K562 (cell line): Measurements from ENCODE around the gene RUVBL1. TPM values are rescaled to one million over a fixed set of nuclear protein-coding genes. Genes with fewer than 3 reads are reported as not detected.

Source experiments
- ARID2 ChIP-seq: fragments of 450-650 bp; IDR thresholded peaks from 2 replicates; pipeline ENCODE4 v1.6.1; 2017; ENCODE audit warnings: antibody characterized with exemption, mild to moderate bottlenecking
- BRD4 ChIP-seq: fragments of 200-600 bp; sonication (generic); IDR thresholded peaks from 2 replicates; pipeline ENCODE4 v1.6.1; 2017; ENCODE audit warnings: inconsistent platforms
- ELF4 ChIP-seq: fragments of 450-650 bp; formaldehyde crosslinking; IDR thresholded peaks from 2 replicates; pipeline ENCODE4 v1.4.0; 2022; ENCODE audit warnings: missing genetic modification characterization
- EWSR1 ChIP-seq: fragments of 450-650 bp; IDR thresholded peaks from 2 replicates; pipeline ENCODE4 v1.6.1; 2018; ENCODE audit warnings: borderline replicate concordance, mild to moderate bottlenecking, low read depth, moderate library complexity; ENCODE audit not compliant: partially characterized antibody
- IFI16 ChIP-seq: fragments of 250-450 bp; sonication (Bioruptor Pico); IDR thresholded peaks from 2 replicates; pipeline ENCODE4 v2.1.2; 2022; ENCODE audit warnings: mild to moderate bottlenecking, inconsistent platforms
- KLF6 ChIP-seq: fragments of 250-450 bp; sonication (Bioruptor Pico); IDR thresholded peaks from 2 replicates; pipeline ENCODE4 v1.4.0; 2020; ENCODE audit warnings: mild to moderate bottlenecking, moderate library complexity, borderline replicate concordance
- MCM3 ChIP-seq: fragments of 450-650 bp; IDR thresholded peaks from 2 replicates; pipeline ENCODE4 v1.6.1; 2016
- RBM17 ChIP-seq: fragments of 200-400 bp; formaldehyde crosslinking; IDR thresholded peaks from 2 replicates; pipeline ENCODE4 v1.6.1; 2017; ENCODE audit warnings: low read depth, mild to moderate bottlenecking, low read length, borderline replicate concordance
- RBM34 ChIP-seq: fragments of 200-400 bp; formaldehyde crosslinking; IDR thresholded peaks from 2 replicates; pipeline ENCODE4 v1.6.1; 2018; ENCODE audit warnings: low read length, borderline replicate concordance; ENCODE audit not compliant: insufficient read depth
- RFX5 ChIP-seq: IDR thresholded peaks from 2 replicates; pipeline ENCODE4 v1.6.1; 2011; ENCODE audit warnings: low read depth, mild to moderate bottlenecking, improper control_type of control experiment, low read length
- SAP30 ChIP-seq: fragments of 200-600 bp; sonication (generic); IDR thresholded peaks from 2 replicates; pipeline ENCODE4 v1.6.1; 2012; ENCODE audit warnings: borderline replicate concordance, low read depth, mild to moderate bottlenecking, moderate library complexity, low read length, control low read depth, inconsistent platforms; ENCODE audit not compliant: insufficient read depth, poor library complexity, severe bottlenecking
- SRSF1 ChIP-seq: fragments of 200-400 bp; formaldehyde crosslinking; IDR thresholded peaks from 2 replicates; pipeline ENCODE4 v1.6.1; 2017; ENCODE audit warnings: mild to moderate bottlenecking, low read depth, low read length, moderate library complexity
- TAF15 ChIP-seq: fragments of 200-400 bp; formaldehyde crosslinking; IDR thresholded peaks from 2 replicates; pipeline ENCODE4 v1.6.1; 2017; ENCODE audit warnings: mild to moderate bottlenecking, low read depth, low read length, moderate library complexity
- U2AF1 ChIP-seq: fragments of 200-400 bp; formaldehyde crosslinking; optimal IDR thresholded peaks from 2 replicates; pipeline ENCODE3; 2017; ENCODE audit warnings: mild to moderate bottlenecking, low read depth, low read length, moderate library complexity
- ZFX ChIP-seq: sonication (generic); formaldehyde crosslinking; IDR thresholded peaks from 2 replicates; pipeline ENCODE4 v1.8.0; 2022; ENCODE audit warnings: mild to moderate bottlenecking, missing genetic modification reagents, moderate library complexity
- ZKSCAN1 ChIP-seq: fragments of 150-350 bp; IDR thresholded peaks from 2 replicates; pipeline ENCODE4 v1.6.1; 2016; ENCODE audit warnings: low read depth, low read length
- ZNF165 ChIP-seq: fragments of 250-450 bp; sonication (Bioruptor Pico); IDR thresholded peaks from 2 replicates; pipeline ENCODE4 v1.4.0; 2020; ENCODE audit warnings: borderline replicate concordance
- ZNF75A ChIP-seq: fragments of 450-650 bp; formaldehyde crosslinking; IDR thresholded peaks from 2 replicates; pipeline ENCODE4 v1.4.0; 2020; ENCODE audit warnings: mild to moderate bottlenecking
- polyA plus RNA-seq, 8 experiments: library from polyadenylated mRNA; depleted of rRNA in 4 of 8; stranded (reverse) in 5 of 8; unstranded in 3 of 8; fragments of >200 nt; fragmentation: Nextera tagmentation in 2 of 8; fragmentation: Illumina TruSeq in 1 of 8; extraction: Ambion mirVana in 2 of 8; extraction: Trizol in 1 of 8; gene quantifications; 2 replicates each; pipeline versions ENCODE4 v1.2.1 to v1.2.3, GENCODE V29; 2011 to 2014; ENCODE audit warnings: inconsistent platforms in 1 of 8, missing spikeins in 1 of 8
- total RNA-seq, 7 experiments: library from RNA; depleted of rRNA in 6 of 7; stranded (reverse); fragments of >200 nt in 6 of 7; fragmentation: Illumina TruSeq in 2 of 7; extraction: Trizol in 2 of 7; gene quantifications; 2 replicates each; pipeline versions ENCODE4 v1.2.1 to v1.2.3, GENCODE V29; 2011 to 2021; ENCODE audit warnings: low replicate concordance in 1 of 7
- TF ChIP-seq, protein P1 (sequence below): sonication (generic); formaldehyde crosslinking; IDR thresholded peaks from 2 replicates; pipeline ENCODE4 v1.8.0; 2022; ENCODE audit warnings: mild to moderate bottlenecking, missing genetic modification reagents, borderline replicate concordance
- TF ChIP-seq, protein P2 (sequence below): fragments of 150-350 bp; conservative IDR thresholded peaks from 2 replicates; pipeline ENCODE4 v1.6.1; 2014; ENCODE audit warnings: low read length
- TF ChIP-seq, protein P3 (sequence below): fragments of 450-650 bp; formaldehyde crosslinking; IDR thresholded peaks from 2 replicates; pipeline ENCODE4 v1.4.0; 2022; ENCODE audit warnings: mild to moderate bottlenecking, moderate library complexity
- TF ChIP-seq, protein P4 (sequence below): sonication (generic); formaldehyde crosslinking; IDR thresholded peaks from 2 replicates; pipeline ENCODE4 v1.8.0; 2022; ENCODE audit warnings: mild to moderate bottlenecking, missing genetic modification reagents

Gene RUVBL1
- total and polyA plus RNA-seq, 9 of the 15 experiments (the other 6 are each of a cell fraction or from before 2014, with no cell fraction given) = 20.7 to 147 (median 113) TPM

DNA sequence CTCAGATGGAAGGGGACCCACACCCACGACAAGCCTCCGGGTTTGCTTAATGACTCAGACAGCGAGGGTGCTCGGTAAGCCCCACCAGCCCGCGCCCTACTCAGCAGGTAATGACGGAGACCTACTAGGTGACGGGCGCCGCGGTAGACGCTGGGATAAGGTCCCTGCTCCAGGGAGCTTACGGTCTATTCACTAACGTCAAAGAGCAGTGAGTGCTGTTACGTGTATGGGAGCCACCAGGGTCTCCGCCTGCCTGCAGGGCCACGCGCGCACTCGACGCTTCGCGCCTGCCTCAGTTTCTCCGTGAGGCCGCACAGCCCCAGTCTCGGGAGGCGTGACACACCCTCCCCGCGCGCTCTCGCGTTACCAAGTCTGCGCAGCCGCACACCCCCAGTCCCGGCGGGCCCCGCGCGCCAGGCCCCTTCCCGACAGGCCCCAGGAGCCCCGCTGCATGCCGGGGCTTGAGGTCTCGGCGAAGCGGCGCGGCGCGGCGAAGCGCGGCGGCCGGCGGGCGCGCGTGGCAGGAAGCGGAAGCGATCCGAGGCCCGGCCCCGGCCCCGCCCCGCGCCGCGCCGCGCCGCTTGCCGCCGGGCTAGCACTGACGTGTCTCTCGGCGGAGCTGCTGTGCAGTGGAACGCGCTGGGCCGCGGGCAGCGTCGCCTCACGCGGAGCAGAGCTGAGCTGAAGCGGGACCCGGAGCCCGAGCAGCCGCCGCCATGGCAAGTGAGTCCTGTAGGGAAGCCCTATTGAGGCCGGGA is 71.6 kb downstream of the RUVBL1 start, which contains the start of gene SEC61A1 (continued):
- TF ChIP-seq, protein P1, sequence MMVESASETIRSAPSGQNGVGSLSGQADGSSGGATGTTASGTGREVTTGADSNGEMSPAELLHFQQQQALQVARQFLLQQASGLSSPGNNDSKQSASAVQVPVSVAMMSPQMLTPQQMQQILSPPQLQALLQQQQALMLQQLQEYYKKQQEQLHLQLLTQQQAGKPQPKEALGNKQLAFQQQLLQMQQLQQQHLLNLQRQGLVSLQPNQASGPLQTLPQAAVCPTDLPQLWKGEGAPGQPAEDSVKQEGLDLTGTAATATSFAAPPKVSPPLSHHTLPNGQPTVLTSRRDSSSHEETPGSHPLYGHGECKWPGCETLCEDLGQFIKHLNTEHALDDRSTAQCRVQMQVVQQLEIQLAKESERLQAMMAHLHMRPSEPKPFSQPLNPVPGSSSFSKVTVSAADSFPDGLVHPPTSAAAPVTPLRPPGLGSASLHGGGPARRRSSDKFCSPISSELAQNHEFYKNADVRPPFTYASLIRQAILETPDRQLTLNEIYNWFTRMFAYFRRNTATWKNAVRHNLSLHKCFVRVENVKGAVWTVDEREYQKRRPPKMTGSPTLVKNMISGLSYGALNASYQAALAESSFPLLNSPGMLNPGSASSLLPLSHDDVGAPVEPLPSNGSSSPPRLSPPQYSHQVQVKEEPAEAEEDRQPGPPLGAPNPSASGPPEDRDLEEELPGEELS (CRISPR knock-in tag) = no peak
- no peak for TF ChIP-seq IFI16 (CRISPR knock-in tag)
- TF ChIP-seq ZFX (CRISPR knock-in tag) = peak; percentile 83
- TF ChIP-seq RBM17 = no peak
- no peak for TF ChIP-seq ZNF75A (CRISPR knock-in tag)
- TF ChIP-seq, protein P2, sequence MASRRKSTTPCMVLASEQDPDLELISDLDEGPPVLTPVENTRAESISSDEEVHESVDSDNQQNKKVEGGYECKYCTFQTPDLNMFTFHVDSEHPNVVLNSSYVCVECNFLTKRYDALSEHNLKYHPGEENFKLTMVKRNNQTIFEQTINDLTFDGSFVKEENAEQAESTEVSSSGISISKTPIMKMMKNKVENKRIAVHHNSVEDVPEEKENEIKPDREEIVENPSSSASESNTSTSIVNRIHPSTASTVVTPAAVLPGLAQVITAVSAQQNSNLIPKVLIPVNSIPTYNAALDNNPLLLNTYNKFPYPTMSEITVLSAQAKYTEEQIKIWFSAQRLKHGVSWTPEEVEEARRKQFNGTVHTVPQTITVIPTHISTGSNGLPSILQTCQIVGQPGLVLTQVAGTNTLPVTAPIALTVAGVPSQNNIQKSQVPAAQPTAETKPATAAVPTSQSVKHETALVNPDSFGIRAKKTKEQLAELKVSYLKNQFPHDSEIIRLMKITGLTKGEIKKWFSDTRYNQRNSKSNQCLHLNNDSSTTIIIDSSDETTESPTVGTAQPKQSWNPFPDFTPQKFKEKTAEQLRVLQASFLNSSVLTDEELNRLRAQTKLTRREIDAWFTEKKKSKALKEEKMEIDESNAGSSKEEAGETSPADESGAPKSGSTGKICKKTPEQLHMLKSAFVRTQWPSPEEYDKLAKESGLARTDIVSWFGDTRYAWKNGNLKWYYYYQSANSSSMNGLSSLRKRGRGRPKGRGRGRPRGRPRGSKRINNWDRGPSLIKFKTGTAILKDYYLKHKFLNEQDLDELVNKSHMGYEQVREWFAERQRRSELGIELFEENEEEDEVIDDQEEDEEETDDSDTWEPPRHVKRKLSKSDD = no peak
- no peak for TF ChIP-seq MCM3
- no peak for TF ChIP-seq KLF6 (CRISPR knock-in tag)
- TF ChIP-seq SAP30 = peak; percentile 28
- no peak for TF ChIP-seq SRSF1
- TF ChIP-seq TAF15 = no peak
- TF ChIP-seq ELF4 (CRISPR knock-in tag) = no peak
- no peak for TF ChIP-seq EWSR1
- TF ChIP-seq RBM34 = no peak
- no peak for TF ChIP-seq U2AF1
- no peak for TF ChIP-seq BRD4
- TF ChIP-seq, protein P3, sequence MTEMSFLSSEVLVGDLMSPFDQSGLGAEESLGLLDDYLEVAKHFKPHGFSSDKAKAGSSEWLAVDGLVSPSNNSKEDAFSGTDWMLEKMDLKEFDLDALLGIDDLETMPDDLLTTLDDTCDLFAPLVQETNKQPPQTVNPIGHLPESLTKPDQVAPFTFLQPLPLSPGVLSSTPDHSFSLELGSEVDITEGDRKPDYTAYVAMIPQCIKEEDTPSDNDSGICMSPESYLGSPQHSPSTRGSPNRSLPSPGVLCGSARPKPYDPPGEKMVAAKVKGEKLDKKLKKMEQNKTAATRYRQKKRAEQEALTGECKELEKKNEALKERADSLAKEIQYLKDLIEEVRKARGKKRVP (CRISPR knock-in tag) = no peak
- TF ChIP-seq ZNF165 (CRISPR knock-in tag) = no peak
- TF ChIP-seq ZKSCAN1 = peak; percentile 95
- TF ChIP-seq, protein P4, sequence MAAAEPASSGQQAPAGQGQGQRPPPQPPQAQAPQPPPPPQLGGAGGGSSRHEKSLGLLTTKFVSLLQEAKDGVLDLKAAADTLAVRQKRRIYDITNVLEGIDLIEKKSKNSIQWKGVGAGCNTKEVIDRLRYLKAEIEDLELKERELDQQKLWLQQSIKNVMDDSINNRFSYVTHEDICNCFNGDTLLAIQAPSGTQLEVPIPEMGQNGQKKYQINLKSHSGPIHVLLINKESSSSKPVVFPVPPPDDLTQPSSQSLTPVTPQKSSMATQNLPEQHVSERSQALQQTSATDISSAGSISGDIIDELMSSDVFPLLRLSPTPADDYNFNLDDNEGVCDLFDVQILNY (CRISPR knock-in tag) = no peak
- TF ChIP-seq ARID2 = no peak
- TF ChIP-seq RFX5 = no peak
